22Rv1 (cell line): ENCODE measurements around the gene KIRREL3.

Source experiments
- H3K27ac ChIP-seq: fragments of 450-650 bp; 2 replicates; pipeline ENCODE4 v1.5.1; 2017
- ZFX ChIP-seq: fragments of 450-650 bp; IDR thresholded peaks from 2 replicates; pipeline ENCODE4 v1.6.1; 2017; ENCODE audit warnings: antibody characterized with exemption, borderline replicate concordance
- TF ChIP-seq, protein P1 (sequence below): fragments of 450-650 bp; IDR thresholded peaks from 2 replicates; pipeline ENCODE4 v1.5.1; 2017; ENCODE audit warnings: mild to moderate bottlenecking

KIRREL3 gene

GRCh38 chr11:126417091-126417862 lies 583.3 kb downstream of the KIRREL3 start:
- H3K27ac ChIP-seq: peak overlapping the region; percentile 40
- TF ChIP-seq, protein P1, sequence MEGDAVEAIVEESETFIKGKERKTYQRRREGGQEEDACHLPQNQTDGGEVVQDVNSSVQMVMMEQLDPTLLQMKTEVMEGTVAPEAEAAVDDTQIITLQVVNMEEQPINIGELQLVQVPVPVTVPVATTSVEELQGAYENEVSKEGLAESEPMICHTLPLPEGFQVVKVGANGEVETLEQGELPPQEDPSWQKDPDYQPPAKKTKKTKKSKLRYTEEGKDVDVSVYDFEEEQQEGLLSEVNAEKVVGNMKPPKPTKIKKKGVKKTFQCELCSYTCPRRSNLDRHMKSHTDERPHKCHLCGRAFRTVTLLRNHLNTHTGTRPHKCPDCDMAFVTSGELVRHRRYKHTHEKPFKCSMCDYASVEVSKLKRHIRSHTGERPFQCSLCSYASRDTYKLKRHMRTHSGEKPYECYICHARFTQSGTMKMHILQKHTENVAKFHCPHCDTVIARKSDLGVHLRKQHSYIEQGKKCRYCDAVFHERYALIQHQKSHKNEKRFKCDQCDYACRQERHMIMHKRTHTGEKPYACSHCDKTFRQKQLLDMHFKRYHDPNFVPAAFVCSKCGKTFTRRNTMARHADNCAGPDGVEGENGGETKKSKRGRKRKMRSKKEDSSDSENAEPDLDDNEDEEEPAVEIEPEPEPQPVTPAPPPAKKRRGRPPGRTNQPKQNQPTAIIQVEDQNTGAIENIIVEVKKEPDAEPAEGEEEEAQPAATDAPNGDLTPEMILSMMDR: no peak
- no peak for TF ChIP-seq ZFX

- TF ChIP-seq, protein P1: no peak
- no peak for TF ChIP-seq ZFX
- peak overlapping the region; percentile 40 for H3K27ac ChIP-seq
Observed at GRCh38 chr11:126416542-126417090, 584.0 kb downstream of the KIRREL3 start.

DNA sequence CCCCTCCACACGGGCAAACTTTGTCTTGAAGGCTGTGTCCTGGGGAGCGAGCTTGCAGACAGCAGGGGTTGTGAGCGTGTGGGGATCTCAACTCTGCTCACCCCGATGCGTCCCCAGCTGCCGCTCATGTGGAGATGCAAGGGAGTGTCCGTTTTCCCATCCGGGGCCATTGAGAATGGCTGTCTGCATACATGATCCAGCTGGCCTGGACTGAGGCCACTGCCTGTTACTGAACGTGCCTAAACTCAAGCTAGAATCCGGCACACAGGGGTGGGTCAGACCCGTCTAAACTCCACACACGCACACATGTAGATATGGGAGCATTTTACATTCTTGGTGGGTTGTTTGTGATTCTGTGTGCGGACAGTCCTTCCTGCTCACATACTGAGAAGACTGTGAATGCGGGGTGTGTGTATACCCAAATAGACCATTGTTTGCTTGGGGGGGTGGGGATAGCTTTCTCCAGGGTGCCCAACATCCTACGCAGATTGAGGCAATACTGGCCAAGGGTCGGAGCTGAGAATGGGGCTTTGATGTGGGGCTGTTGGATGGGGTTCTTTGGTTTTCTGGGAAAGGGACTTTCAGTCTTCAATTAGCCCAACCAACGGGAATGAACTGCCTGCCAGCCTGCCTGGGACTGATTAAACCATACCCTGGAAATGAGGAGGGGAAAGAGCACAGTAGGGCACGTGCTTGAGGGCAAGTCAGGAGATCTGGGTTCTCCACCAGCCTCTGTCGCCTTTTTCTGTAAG lies 584.7 kb downstream of the KIRREL3 start:
- TF ChIP-seq, protein P1: no peak
- TF ChIP-seq ZFX: no peak
- peak overlapping the region; percentile 40 for H3K27ac ChIP-seq

GRCh38 chr11:126415128-126415527 lies 585.4 kb downstream of the KIRREL3 start:
- TF ChIP-seq, protein P1: no peak
- no peak for TF ChIP-seq ZFX
- H3K27ac ChIP-seq: no peak overlapping the region

- H3K27ac ChIP-seq: no peak overlapping the region
- TF ChIP-seq, protein P1: no peak
- TF ChIP-seq ZFX: no peak
Observed at GRCh38 chr11:126414615-126415014, 586.0 kb downstream of the KIRREL3 start.

GRCh38 chr11:126413843-126414405 lies 586.6 kb downstream of the KIRREL3 start:
- TF ChIP-seq ZFX: no peak
- no peak overlapping the region for H3K27ac ChIP-seq

- TF ChIP-seq ZFX: no peak
- TF ChIP-seq, protein P1: no peak
- H3K27ac ChIP-seq: no peak overlapping the region
Observed at GRCh38 chr11:126413426-126413825, 587.1 kb downstream of the KIRREL3 start.
